GM12873 (cell line): ENCODE results near the gene ABCF1.

Experiments
- CTCF ChIP-seq: IDR thresholded peaks from 2 replicates; pipeline ENCODE4 v1.5.1; 2012; ENCODE audit warnings: low read depth, mild to moderate bottlenecking, moderate library complexity, low read length, control low read depth; ENCODE audit not compliant: insufficient read depth; ENCODE audit errors: missing control alignments

ABCF1 gene

DNA sequence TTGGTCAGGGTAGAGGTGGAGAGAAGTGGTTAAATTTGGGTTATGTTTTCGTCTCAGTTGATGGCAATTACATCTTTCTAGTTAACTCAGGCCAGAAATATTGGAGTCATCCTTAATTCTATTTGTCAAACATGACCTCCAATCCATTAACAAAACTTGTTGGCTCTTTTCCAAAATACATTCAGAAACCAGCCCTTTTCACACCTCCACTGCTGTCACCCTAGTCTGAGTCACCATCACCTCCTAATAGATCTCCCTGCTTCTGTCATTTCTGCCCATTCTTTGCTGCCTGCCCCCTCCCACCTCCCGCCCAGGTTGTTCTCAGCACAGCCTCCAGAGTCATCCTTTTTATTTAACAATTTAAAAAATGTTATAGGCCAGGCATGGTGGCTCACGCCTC, 3.0 kb upstream of the ABCF1 start:
- no peak for TF ChIP-seq CTCF

DNA sequence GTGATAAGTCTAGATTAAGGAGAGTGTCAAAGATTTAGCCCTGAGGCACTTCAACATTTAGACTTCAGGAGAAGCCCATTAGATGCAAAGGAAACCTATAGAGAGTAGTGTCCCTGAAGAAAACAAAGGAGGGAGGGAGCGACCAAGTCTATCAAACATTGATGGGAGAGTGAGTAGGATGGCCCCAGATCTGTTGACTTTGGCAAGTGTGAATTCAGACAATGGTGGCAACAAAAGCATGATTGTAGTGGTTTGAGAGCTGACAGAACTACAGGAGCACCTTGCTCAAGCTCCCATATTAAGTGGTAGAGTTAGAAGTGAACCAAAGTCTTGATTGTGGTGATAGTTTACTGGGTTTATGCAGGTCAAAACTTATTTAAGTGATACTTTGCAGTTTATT, 979 bp upstream of the ABCF1 start:
- no peak for TF ChIP-seq CTCF

DNA sequence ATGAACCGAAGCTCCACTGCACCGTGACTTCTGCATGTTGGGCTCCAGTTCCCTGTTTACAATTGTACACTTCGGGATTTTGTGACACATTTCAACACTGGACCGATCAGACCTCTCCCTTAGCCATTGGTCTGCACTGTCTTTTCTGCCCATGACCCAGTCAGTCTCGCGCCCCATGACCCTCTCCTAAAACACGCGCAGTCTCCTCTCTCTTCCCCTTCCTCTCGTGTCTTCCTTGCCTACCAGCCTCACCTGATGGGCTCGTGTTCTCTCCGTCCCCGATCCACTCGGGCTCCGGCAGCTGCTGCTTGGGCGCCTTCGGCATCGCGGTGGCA, 535 bp upstream of the ABCF1 start:
- no peak for TF ChIP-seq CTCF

GRCh38 chr6:30571762-30572082, 480 bp downstream of the ABCF1 start:
- TF ChIP-seq CTCF = no peak

GRCh38 chr6:30572148-30572547, 906 bp downstream of the ABCF1 start:
- TF ChIP-seq CTCF = no peak

- TF ChIP-seq CTCF = no peak
Observed at GRCh38 chr6:30573113-30573512, 1.9 kb downstream of the ABCF1 start.

DNA sequence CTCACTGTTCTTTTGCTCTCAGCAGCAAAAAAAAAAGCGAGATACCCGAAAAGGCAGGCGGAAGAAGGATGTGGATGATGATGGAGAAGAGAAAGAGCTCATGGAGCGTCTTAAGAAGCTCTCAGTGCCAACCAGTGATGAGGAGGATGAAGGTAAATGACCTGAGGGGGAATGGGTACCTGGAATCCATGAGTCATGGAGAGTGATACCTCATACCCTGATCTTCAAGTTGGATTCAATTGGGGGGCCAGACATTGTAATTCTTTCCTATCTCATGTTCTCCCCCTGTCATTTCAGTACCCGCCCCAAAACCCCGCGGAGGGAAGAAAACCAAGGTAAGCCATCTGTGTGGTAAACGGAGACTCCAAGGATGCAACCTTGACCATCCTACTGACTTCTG, 6.8 kb downstream of the ABCF1 start:
- no peak for TF ChIP-seq CTCF

- no peak for TF ChIP-seq CTCF
Observed at GRCh38 chr6:30583921-30584320, 12.7 kb downstream of the ABCF1 start.
